Upper lobe of right lung (tissue), 1 donor: Measurements from ENCODE around the gene CEBPA. TPM values are rescaled to one million over a fixed set of nuclear protein-coding genes. Genes with fewer than 3 reads are reported as not detected.

ENCODE experiments used
- ATAC-seq: fragments of 200-7000 bp; cut with Tn5 transposase; one replicate; pipeline ENCODE4 v1.9.1; 2020; ENCODE audit warnings: mild to moderate bottlenecking, moderate library complexity
- DNase-seq: peaks from one replicate; pipeline ENCODE4 v3.0.0-alpha.2; 2020
- H3K27ac ChIP-seq: fragments of 200-600 bp; one replicate; pipeline ENCODE4 v1.8.0; 2022
- H3K27me3 ChIP-seq: fragments of 200-600 bp; one replicate; pipeline ENCODE4 v1.8.0; 2022; ENCODE audit warnings: mild to moderate bottlenecking
- H3K36me3 ChIP-seq: fragments of 200-600 bp; one replicate; pipeline ENCODE4 v1.8.0; 2022
- H3K4me1 ChIP-seq: fragments of 200-600 bp; one replicate; pipeline ENCODE4 v1.8.0; 2022
- H3K4me3 ChIP-seq: fragments of 200-600 bp; one replicate; pipeline ENCODE4 v1.8.0; 2022; ENCODE audit warnings: mild to moderate bottlenecking
- H3K9me3 ChIP-seq: fragments of 200-600 bp; one replicate; pipeline ENCODE4 v1.8.0; 2022
- intact Hi-C: fragments of 100-400 bp; cut with DNase I; formaldehyde crosslinking; loops from one replicate; pipeline ENCODE4 v1.11.0; 2022
- total RNA-seq: library from RNA; stranded (reverse); fragmentation: NEBNext Ultra II Directional; extraction: Animal tissue kit (Norgen Biotek cat#: 25700); gene quantifications from one replicate; pipeline ENCODE4 v1.2.1, GENCODE V29; 2021
- TF ChIP-seq, protein P1 (sequence below): fragments of 200-600 bp; IDR thresholded peaks from one replicate; pipeline ENCODE4 v1.8.0; 2022; ENCODE audit warnings: antibody characterized with exemption
- donor health status: DM: no; HTN: yes; CAD: no; lungs with severe emphysema.

The CEBPA gene
- total RNA-seq, 1 donor from 2014 or later, result 59.1 TPM

DNA sequence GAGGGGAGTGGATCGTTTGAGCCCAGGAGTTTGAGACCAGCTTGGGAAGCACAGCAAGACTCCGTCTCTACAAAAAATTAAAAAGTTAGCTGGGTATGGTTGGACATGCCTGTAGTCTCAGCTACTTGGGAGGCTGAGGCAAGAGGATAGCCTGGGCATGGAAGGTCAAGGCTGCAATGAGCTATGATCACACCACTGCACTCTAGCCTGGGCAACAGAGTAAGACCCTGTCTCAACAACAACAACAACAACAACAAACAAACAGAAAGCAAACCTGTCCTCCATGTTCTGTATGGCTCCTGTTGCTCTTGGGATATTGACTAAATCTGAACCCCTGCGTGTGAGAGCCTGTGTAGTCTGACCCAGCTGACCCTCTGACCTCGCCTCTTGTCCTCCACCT, 14.9 kb downstream of the CEBPA start:
- DNase-seq (no peak), ATAC-seq (no peak)

DNA sequence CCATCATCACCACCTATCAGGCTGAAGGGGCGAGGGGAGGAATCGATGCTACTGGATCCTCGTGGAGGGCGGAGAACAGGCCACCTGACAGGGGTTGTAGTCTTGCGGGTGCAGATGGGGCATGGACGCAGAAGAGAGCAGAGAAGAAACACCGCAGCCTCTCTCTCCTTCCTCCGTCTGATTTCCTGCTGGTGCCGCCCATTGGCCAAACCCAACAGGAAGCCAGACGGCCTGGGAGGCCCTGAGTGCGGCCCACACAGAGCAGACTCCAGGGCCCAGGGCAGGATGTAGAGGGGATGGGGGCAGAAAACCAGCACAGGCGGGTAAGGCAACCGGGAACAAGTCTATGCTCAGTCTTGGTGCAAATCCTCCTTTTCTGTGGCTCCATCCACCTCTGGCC, 15.4 kb downstream of the CEBPA start:
- Histone ChIP-seq H3K36me3 (no peaks in the 10 kb centered on the region), H3K27ac (peak overlapping the region; percentile 24), H3K9me3 (no peaks in the 10 kb centered on the region), H3K4me1 (peaks cover 23% of the 10 kb centered on the region), H3K4me3 (no peak overlapping the region), H3K27me3 (no peaks in the 10 kb centered on the region)
- DNase-seq (no peak), ATAC-seq (peak; percentile 45)
- TF ChIP-seq, protein P1, sequence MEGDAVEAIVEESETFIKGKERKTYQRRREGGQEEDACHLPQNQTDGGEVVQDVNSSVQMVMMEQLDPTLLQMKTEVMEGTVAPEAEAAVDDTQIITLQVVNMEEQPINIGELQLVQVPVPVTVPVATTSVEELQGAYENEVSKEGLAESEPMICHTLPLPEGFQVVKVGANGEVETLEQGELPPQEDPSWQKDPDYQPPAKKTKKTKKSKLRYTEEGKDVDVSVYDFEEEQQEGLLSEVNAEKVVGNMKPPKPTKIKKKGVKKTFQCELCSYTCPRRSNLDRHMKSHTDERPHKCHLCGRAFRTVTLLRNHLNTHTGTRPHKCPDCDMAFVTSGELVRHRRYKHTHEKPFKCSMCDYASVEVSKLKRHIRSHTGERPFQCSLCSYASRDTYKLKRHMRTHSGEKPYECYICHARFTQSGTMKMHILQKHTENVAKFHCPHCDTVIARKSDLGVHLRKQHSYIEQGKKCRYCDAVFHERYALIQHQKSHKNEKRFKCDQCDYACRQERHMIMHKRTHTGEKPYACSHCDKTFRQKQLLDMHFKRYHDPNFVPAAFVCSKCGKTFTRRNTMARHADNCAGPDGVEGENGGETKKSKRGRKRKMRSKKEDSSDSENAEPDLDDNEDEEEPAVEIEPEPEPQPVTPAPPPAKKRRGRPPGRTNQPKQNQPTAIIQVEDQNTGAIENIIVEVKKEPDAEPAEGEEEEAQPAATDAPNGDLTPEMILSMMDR, result no peak
- intact Hi-C loops, result no loop called here

More for the DNA sequence above, 14.9 kb downstream of the CEBPA start:
- no peak overlapping the region for H3K4me3 ChIP-seq
- H3K36me3 ChIP-seq, result no peaks in the 10 kb centered on the region
- H3K4me1 ChIP-seq, result peaks cover 28% of the 10 kb centered on the region
- intact Hi-C loops, result no loop called here
- peak overlapping the region; percentile 24 for H3K27ac ChIP-seq
- TF ChIP-seq, protein P1, result no peak
- H3K9me3 ChIP-seq, result no peaks in the 10 kb centered on the region
- no peaks in the 10 kb centered on the region for H3K27me3 ChIP-seq

DNA sequence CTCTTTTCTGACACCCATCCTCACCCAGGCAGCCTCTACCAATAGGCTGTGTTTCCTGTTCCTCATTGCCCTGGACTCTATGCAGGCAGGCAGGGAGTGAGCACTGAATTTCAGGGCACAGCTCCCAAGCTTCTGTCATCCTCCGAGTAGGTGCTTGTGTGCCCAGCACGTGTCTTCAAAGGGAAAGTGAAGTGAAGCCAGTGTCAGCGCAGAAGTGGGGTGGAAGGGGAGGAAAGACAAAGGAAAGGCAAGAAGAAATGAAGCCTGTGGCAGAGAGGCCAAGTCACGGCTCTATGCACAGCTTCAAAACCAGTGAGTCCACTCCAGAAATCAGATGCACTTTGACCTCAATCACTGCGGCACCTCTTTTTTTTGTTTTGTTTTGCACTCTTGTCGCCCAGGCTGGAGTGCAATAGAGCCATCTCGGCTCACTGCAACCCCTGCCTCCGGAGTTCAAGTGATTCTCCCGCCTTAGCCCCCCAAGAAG, 16.9 kb downstream of the CEBPA start:
- no peak overlapping the region for H3K27ac ChIP-seq
- no peak overlapping the region for H3K4me3 ChIP-seq
- H3K27me3 ChIP-seq, result no peaks in the 10 kb centered on the region
- no peaks in the 10 kb centered on the region for H3K36me3 ChIP-seq
- no peak for DNase-seq
- H3K9me3 ChIP-seq, result no peaks in the 10 kb centered on the region
- TF ChIP-seq, protein P1, result no peak
- intact Hi-C loops, result no loop called here
- ATAC-seq, result peak; percentile 29
- H3K4me1 ChIP-seq, result peaks cover 21% of the 10 kb centered on the region

DNA sequence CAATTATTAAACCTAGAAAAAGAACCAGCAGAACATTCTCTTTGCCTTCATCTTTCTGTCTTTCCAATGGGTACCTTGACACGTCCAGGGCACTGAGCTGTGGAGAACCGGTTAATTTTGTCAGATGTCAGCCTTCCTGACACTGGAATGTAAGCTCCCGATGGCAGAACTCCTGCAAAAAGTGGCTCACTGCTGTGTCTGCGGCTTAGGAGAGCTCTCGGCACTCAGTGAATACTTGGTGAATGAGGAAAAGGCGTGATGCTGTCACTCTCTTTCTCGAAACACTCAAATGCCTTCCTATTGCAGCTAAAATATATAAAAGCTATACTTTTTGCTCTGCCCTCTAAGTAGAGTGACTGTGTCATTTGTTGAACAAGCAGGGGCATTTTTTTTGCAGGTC, 17.6 kb downstream of the CEBPA start:
- Histone ChIP-seq H3K4me3 (no peak overlapping the region), H3K36me3 (no peaks in the 10 kb centered on the region), H3K4me1 (peaks cover 18% of the 10 kb centered on the region), H3K27ac (no peak overlapping the region), H3K9me3 (no peaks in the 10 kb centered on the region), H3K27me3 (no peaks in the 10 kb centered on the region)
- intact Hi-C loops, result no loop called here
- TF ChIP-seq, protein P1, result no peak
- no peak for DNase-seq
- ATAC-seq, result no peak

DNA sequence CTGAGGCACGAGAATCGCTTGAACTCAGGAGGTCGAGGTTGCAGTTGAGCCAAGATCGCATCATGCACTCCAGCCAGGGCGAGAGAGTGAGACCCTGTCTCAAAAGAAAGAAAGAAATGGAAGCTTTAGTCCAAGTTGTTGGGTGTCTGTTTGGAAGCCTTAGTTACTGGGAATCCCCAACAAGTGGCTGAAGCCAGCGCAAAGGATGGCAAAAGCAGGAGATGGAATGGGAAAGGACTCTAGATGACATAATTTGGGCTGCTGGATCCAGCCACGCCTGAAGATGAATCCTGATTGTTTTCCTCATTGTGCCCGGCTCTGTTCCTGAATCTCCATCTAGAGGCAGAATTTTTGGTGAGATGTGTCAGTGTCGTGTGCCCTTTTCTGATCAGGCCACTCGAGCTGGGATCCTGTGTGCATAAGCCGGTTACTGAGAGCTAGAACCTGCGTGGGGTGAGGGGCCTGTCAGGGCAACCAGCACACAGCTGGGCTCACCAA, 18.1 kb downstream of the CEBPA start:
- ATAC-seq (no peak), DNase-seq (no peak)
- intact Hi-C loops, result no loop called here
- H3K9me3 ChIP-seq, result no peaks in the 10 kb centered on the region
- no peaks in the 10 kb centered on the region for H3K27me3 ChIP-seq
- TF ChIP-seq, protein P1, result no peak
- no peaks in the 10 kb centered on the region for H3K36me3 ChIP-seq
- no peak overlapping the region for H3K27ac ChIP-seq
- H3K4me3 ChIP-seq, result no peak overlapping the region
- peaks cover 14% of the 10 kb centered on the region for H3K4me1 ChIP-seq

DNA sequence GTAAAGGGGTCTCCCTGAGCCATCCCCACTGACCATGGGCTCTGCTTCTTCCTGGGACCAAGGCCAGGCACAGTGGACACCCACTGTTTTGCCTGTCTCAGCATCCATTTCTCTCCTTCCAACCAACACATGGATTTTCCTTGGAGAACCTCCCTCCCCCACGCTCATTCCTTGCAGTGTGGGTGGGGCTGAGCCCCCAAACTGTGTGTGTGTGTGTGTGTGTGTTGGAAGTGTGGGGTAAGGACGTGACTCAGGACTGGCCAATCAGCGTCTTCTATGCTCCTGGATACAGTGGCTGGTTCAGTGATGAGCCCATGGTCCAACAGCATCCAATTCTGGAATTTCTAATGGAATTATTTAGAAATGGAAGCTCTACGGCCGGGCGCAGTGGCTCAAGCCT, 18.7 kb downstream of the CEBPA start:
- intact Hi-C loops, result no loop called here
- DNase-seq, result no peak

More for the DNA sequence above, 18.7 kb downstream of the CEBPA start:
- H3K27ac ChIP-seq, result no peak overlapping the region
- ATAC-seq, result no peak
- TF ChIP-seq, protein P1, result no peak
- H3K36me3 ChIP-seq, result no peaks in the 10 kb centered on the region
- H3K4me3 ChIP-seq, result no peak overlapping the region
- H3K4me1 ChIP-seq, result peaks cover 14% of the 10 kb centered on the region
- H3K9me3 ChIP-seq, result no peaks in the 10 kb centered on the region
- no peaks in the 10 kb centered on the region for H3K27me3 ChIP-seq
